CD14-positive monocyte (primary cell): Measurements from ENCODE around the gene ELP1. TPM values are rescaled to one million over a fixed set of nuclear protein-coding genes. Genes with fewer than 3 reads are reported as not detected.

Experiments used
- DNase-seq, 3 donors: peaks; one replicate each; pipeline ENCODE4 v3.0.0-alpha.2; 2011 to 2022
- H2AFZ ChIP-seq: 2 replicates; pipeline ENCODE4 v1.6.0; 2012; ENCODE audit warnings: mild to moderate bottlenecking, low read depth, low read length, inconsistent platforms; ENCODE audit not compliant: insufficient read depth, poor library complexity, severe bottlenecking
- H3K27ac ChIP-seq, 2 donors: 1 replicate in 1 of 2; 2 replicates in 1 of 2; pipeline ENCODE4 v1.5.1; 2012 to 2013; ENCODE audit warnings: low read length in 2 of 2, control low read depth in 1 of 2, inconsistent platforms in 1 of 2, low read depth in 1 of 2, mild to moderate bottlenecking in 1 of 2
- H3K27me3 ChIP-seq, 2 donors: one replicate each; pipeline versions ENCODE4 v1.6.0 to v1.6.1; 2011 to 2013; ENCODE audit warnings: low read length in 2 of 2; ENCODE audit not compliant: control insufficient read depth in 2 of 2, insufficient read depth in 2 of 2
- H3K36me3 ChIP-seq, 2 donors: replicated peaks in 1 of 2; 1 replicate in 1 of 2; 2 replicates in 1 of 2; pipeline versions ENCODE4 v1.5.1 to v1.6.1; 2012 to 2013; ENCODE audit warnings: low read length in 2 of 2, control low read depth in 1 of 2, inconsistent platforms in 1 of 2, mild to moderate bottlenecking in 1 of 2; ENCODE audit not compliant: insufficient read depth in 2 of 2, control insufficient read depth in 1 of 2
- H3K4me1 ChIP-seq, 2 donors: 1 replicate in 1 of 2; 2 replicates in 1 of 2; pipeline versions ENCODE4 v1.5.1 to v1.6.1; 2012 to 2013; ENCODE audit warnings: low read length in 2 of 2, control low read depth in 1 of 2, inconsistent platforms in 1 of 2, mild to moderate bottlenecking in 1 of 2, moderate library complexity in 1 of 2; ENCODE audit not compliant: insufficient read depth in 2 of 2, control insufficient read depth in 1 of 2
- H3K4me2 ChIP-seq: replicated peaks from 2 replicates; pipeline ENCODE3; 2012; ENCODE audit warnings: low read length, moderate library complexity, mild to moderate bottlenecking; ENCODE audit not compliant: poor library complexity, severe bottlenecking; ENCODE audit errors: extremely low read depth
- H3K4me3 ChIP-seq, 3 experiments: fragments of 200-600 bp in 1 of 3; sonication (generic) in 1 of 3; replicated peaks in 1 of 3; 1 replicate in 2 of 3; 2 replicates in 1 of 3; pipeline ENCODE4 v1.5.1; 2011 to 2013; ENCODE audit warnings: low read length in 3 of 3, mild to moderate bottlenecking in 3 of 3, control low read depth in 2 of 3, low read depth in 2 of 3, inconsistent platforms in 1 of 3, moderate library complexity in 1 of 3
- H3K79me2 ChIP-seq: 2 replicates; pipeline ENCODE4 v1.6.0; 2012; ENCODE audit warnings: mild to moderate bottlenecking, control low read depth, inconsistent platforms, low read length, moderate library complexity; ENCODE audit not compliant: insufficient read depth
- H3K9ac ChIP-seq: 2 replicates; pipeline ENCODE4 v1.6.0; 2017; ENCODE audit warnings: low read length, mild to moderate bottlenecking; ENCODE audit not compliant: insufficient read depth, poor library complexity, severe bottlenecking
- H3K9me3 ChIP-seq, 2 donors: replicated peaks in 1 of 2; 1 replicate in 1 of 2; 2 replicates in 1 of 2; pipeline versions ENCODE4 v1.5.1 to v1.6.1; 2012 to 2013; ENCODE audit warnings: low read length in 2 of 2, control low read depth in 1 of 2; ENCODE audit not compliant: control insufficient read depth in 1 of 2, insufficient read depth in 1 of 2
- H4K20me1 ChIP-seq: 2 replicates; pipeline ENCODE4 v1.6.0; 2012; ENCODE audit warnings: mild to moderate bottlenecking, low read length, control low read depth, moderate library complexity; ENCODE audit not compliant: insufficient read depth
- H3K27ac Mint-ChIP-seq, 7 donors: one replicate each; pipeline ENCODE4 v1.8.0; 2020; ENCODE audit warnings: mild to moderate bottlenecking in 7 of 7, mixed read lengths in 7 of 7, moderate library complexity in 6 of 7, inconsistent platforms in 2 of 7
- H3K27me3 Mint-ChIP-seq, 3 donors: one replicate each; pipeline ENCODE4 v1.8.0; 2021 to 2022; ENCODE audit warnings: low read depth in 3 of 3, mild to moderate bottlenecking in 3 of 3, mixed read lengths in 3 of 3, moderate library complexity in 3 of 3, inconsistent platforms in 1 of 3
- H3K36me3 Mint-ChIP-seq, 2 donors: one replicate each; pipeline ENCODE4 v1.8.0; 2020; ENCODE audit warnings: mixed read lengths in 2 of 2, inconsistent platforms in 1 of 2, mild to moderate bottlenecking in 1 of 2
- H3K4me1 Mint-ChIP-seq: one replicate; pipeline ENCODE4 v1.8.0; 2020; ENCODE audit warnings: mild to moderate bottlenecking, mixed read lengths
- H3K4me3 Mint-ChIP-seq, 2 donors: one replicate each; pipeline ENCODE4 v1.8.0; 2020; ENCODE audit warnings: mild to moderate bottlenecking in 2 of 2, mixed read lengths in 2 of 2, moderate library complexity in 1 of 2
- H3K9me3 Mint-ChIP-seq, 7 donors: one replicate each; pipeline ENCODE4 v1.8.0; 2020 to 2022; ENCODE audit warnings: mixed read lengths in 7 of 7, mild to moderate bottlenecking in 6 of 7, moderate library complexity in 6 of 7, inconsistent platforms in 2 of 7
- CTCF ChIP-seq: fragments of 200-600 bp; IDR thresholded peaks from one replicate; pipeline ENCODE4 v1.8.0; 2022; ENCODE audit warnings: antibody characterized with exemption, mild to moderate bottlenecking
- WGBS: methylation state at CpG from one replicate; pipeline ENCODE4 v1.1.5; 2013; ENCODE audit warnings: missing lambda C conversion rate; ENCODE audit not compliant: insufficient coverage; 5-methylcytosine and 5-hydroxymethylcytosine counted together
- intact Hi-C, 2 donors: fragments of 100-400 bp; cut with micrococcal nuclease; formaldehyde crosslinking; loops; one replicate each; pipeline versions ENCODE4 v1.15.0 to v1.15.1; 2023
- polyA plus RNA-seq, 3 donors: library from polyadenylated mRNA; depleted of rRNA in 1 of 3; unstranded in 2 of 3; stranded (reverse) in 1 of 3; fragments of 300-500 nt in 2 of 3; fragments of >200 nt in 1 of 3; fragmentation: Illumina TruSeq in 2 of 3; gene quantifications; 1 replicate in 2 of 3; 2 replicates in 1 of 3; pipeline ENCODE4 v1.2.3, GENCODE V29; 2012 to 2021

The ELP1 gene
- polyA plus RNA-seq, 3 donors = 7.9 to 12.2 (median 11.1) TPM

GRCh38 chr9:108854094-108854493 is 79.8 kb downstream of the ELP1 start:
- H3K9ac ChIP-seq = no peak overlapping the region
- H3K27me3 Mint-ChIP-seq = peaks cover 0 to 5% (median 3%) of the 10 kb centered on the region in 3 donors
- H3K4me1 Mint-ChIP-seq = peaks cover 13% of the 10 kb centered on the region
- H2AFZ ChIP-seq = no peak overlapping the region
- peaks cover 0 to 2% (median 0%) of the 10 kb centered on the region in 7 donors for H3K9me3 Mint-ChIP-seq
- no peak overlapping the region for H3K4me3 Mint-ChIP-seq
- no peak overlapping the region for H3K4me2 ChIP-seq
- no peak for DNase-seq
- peaks cover 0 to 3% of the 10 kb centered on the region in 2 donors for H3K4me1 ChIP-seq
- H3K36me3 Mint-ChIP-seq = no peaks in the 10 kb centered on the region
- H3K4me3 ChIP-seq = no peak overlapping the region
- H3K27me3 ChIP-seq = peaks cover 0 to 3% of the 10 kb centered on the region in 2 donors
- H3K79me2 ChIP-seq = no peaks in the 10 kb centered on the region
- no peaks in the 10 kb centered on the region for H4K20me1 ChIP-seq
- no peaks in the 10 kb centered on the region for H3K9me3 ChIP-seq
- no CpG with 5 or more reads among the region's 3 CpGs for WGBS
- no peaks in the 10 kb centered on the region for H3K36me3 ChIP-seq
- TF ChIP-seq CTCF = no peak
- H3K27ac ChIP-seq = no peak overlapping the region
- no peak overlapping the region for H3K27ac Mint-ChIP-seq
- intact Hi-C loops = no loop called here

DNA sequence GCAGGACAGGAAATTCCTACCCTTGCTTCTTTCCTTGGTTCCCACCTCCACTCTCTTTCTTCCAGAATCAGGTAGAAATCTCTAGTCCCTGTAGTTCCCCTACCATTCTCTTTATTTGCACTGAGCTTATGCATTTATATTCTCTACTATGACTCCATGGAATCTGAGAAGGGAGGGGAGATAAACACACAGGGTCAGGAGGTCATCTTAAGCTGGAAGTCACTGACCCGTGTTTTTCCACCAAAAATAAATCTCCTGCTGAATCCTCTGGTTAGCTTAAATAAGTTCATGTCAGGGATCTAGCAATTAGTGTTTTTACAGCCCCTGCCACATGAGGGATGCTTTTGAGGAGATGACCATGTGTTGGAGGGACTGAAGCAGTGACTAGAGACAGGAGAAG is 81.8 kb downstream of the ELP1 start:
- Mint-ChIP-seq H3K27ac (no peak overlapping the region), H3K4me1 (peaks cover under 1% of the 10 kb centered on the region), H3K4me3 (no peak overlapping the region), H3K9me3 (peaks cover 0 to 2% (median 0%) of the 10 kb centered on the region in 7 donors), H3K36me3 (no peaks in the 10 kb centered on the region), H3K27me3 (peaks cover 0 to 5% (median 2%) of the 10 kb centered on the region in 3 donors)
- no peaks in the 10 kb centered on the region for H3K9me3 ChIP-seq
- no peak overlapping the region for H2AFZ ChIP-seq
- H3K27me3 ChIP-seq = peaks cover 0 to 3% of the 10 kb centered on the region in 2 donors
- no peaks in the 10 kb centered on the region for H3K36me3 ChIP-seq
- no peak overlapping the region for H3K4me3 ChIP-seq
- H3K79me2 ChIP-seq = no peaks in the 10 kb centered on the region
- no peak overlapping the region for H3K9ac ChIP-seq
- intact Hi-C loops = no loop called here
- TF ChIP-seq CTCF = no peak
- no peak overlapping the region for H3K4me2 ChIP-seq
- H3K27ac ChIP-seq = no peak overlapping the region
- H3K4me1 ChIP-seq = no peaks in the 10 kb centered on the region
- H4K20me1 ChIP-seq = no peaks in the 10 kb centered on the region
- WGBS = no CpG with 5 or more reads among the region's 1 CpG
- DNase-seq = no peak
